CD4-positive, alpha-beta T cell (primary cell): ENCODE results near the gene ITGA2B. TPM values are rescaled to one million over a fixed set of nuclear protein-coding genes. Genes with fewer than 3 reads are reported as not detected.
A peak's percentile ranks its signal among the peaks of the same experiment; 100 is the strongest.

Experiments
- ATAC-seq: fragments of 200-7000 bp; cut with Tn5 transposase; one replicate; pipeline ENCODE4 v1.10.0; 2022; ENCODE audit warnings: mild to moderate bottlenecking; ENCODE audit not compliant: poor library complexity
- CTCF ChIA-PET: fragments of 350-600 bp; sonication (Branson Sonifier 250); formaldehyde crosslinking; loops from one replicate; lab custom pipeline; 2021; ENCODE audit warnings: antibody characterized with exemption, inconsistent platforms; lab: Charles Lee
- POLR2A ChIA-PET: fragments of 350-600 bp; sonication (Branson Sonifier 250); formaldehyde crosslinking; loops from one replicate; lab custom pipeline; 2021; ENCODE audit warnings: antibody characterized with exemption, inconsistent platforms; lab: Charles Lee
- DNase-seq, 14 experiments: peaks; one replicate each; pipeline ENCODE4 v3.0.0-alpha.2; 2013 to 2020; ENCODE audit warnings: mixed read lengths in 2 of 14
- H3K27ac ChIP-seq, 2 donors: one replicate each; pipeline versions ENCODE4 v1.5.1 to v1.7.0; 2013; ENCODE audit warnings: low read length in 2 of 2, low read depth in 1 of 2, mild to moderate bottlenecking in 1 of 2
- H3K27me3 ChIP-seq, 2 experiments: 1 replicate in 1 of 2; 2 replicates in 1 of 2; pipeline versions ENCODE4 v1.6.1 to v1.7.0; 2013; ENCODE audit warnings: low read length in 2 of 2, control low read depth in 1 of 2, mild to moderate bottlenecking in 1 of 2, moderate library complexity in 1 of 2; ENCODE audit not compliant: insufficient read depth in 2 of 2, control insufficient read depth in 1 of 2
- H3K36me3 ChIP-seq: one replicate; pipeline ENCODE4 v1.6.1; 2013; ENCODE audit warnings: low read length, control low read depth; ENCODE audit not compliant: insufficient read depth
- H3K4me1 ChIP-seq: one replicate; pipeline ENCODE4 v1.6.1; 2013; ENCODE audit warnings: low read length, control low read depth; ENCODE audit not compliant: insufficient read depth
- H3K4me3 ChIP-seq: one replicate; pipeline ENCODE4 v1.5.1; 2013; ENCODE audit warnings: mild to moderate bottlenecking, low read length, moderate library complexity
- H3K9me3 ChIP-seq, 2 experiments: 1 replicate in 1 of 2; 2 replicates in 1 of 2; pipeline versions ENCODE4 v1.6.1 to v1.7.0; 2013; ENCODE audit warnings: low read length in 2 of 2, mild to moderate bottlenecking in 2 of 2, control low read depth in 1 of 2, moderate library complexity in 1 of 2; ENCODE audit not compliant: control insufficient read depth in 1 of 2, insufficient read depth in 1 of 2
- H3K27ac Mint-ChIP-seq: one replicate; pipeline ENCODE4 v1.8.0; 2020; ENCODE audit warnings: mixed read lengths
- H3K27me3 Mint-ChIP-seq: one replicate; pipeline ENCODE4 v1.8.0; 2021; ENCODE audit warnings: mixed read lengths
- H3K36me3 Mint-ChIP-seq: one replicate; pipeline ENCODE4 v1.8.0; 2021; ENCODE audit warnings: low read depth, mixed read lengths
- H3K4me1 Mint-ChIP-seq: one replicate; pipeline ENCODE4 v1.8.0; 2021; ENCODE audit warnings: low read depth, mixed read lengths
- H3K4me3 Mint-ChIP-seq: one replicate; pipeline ENCODE4 v1.8.0; 2020; ENCODE audit warnings: mild to moderate bottlenecking, mixed read lengths
- H3K9me3 Mint-ChIP-seq: one replicate; pipeline ENCODE4 v1.8.0; 2020; ENCODE audit warnings: mixed read lengths
- CTCF ChIP-seq: fragments of 200-600 bp; IDR thresholded peaks from one replicate; pipeline ENCODE4 v1.8.0; 2022; ENCODE audit warnings: antibody characterized with exemption, mild to moderate bottlenecking
- intact Hi-C, 2 experiments: fragments of 100-400 bp; cut with DNase I in 1 of 2; cut with micrococcal nuclease in 1 of 2; formaldehyde crosslinking; loops; one replicate each; pipeline versions ENCODE4 v1.15.1 to v1.9.0; 2023 to 2025; cut with DNase I, micrococcal nuclease
- total RNA-seq, 174 experiments: library from RNA in 2 of 174; stranded (reverse) in 2 of 174; gene quantifications; one replicate each; pipeline ENCODE4 v1.2.3 and lab custom pipeline; 2021 to 2026

ITGA2B gene
- total RNA-seq, 2 experiments from 2014 or later, result 0.85 to 0.87 TPM

GRCh38 chr17:44351961-44352827 lies 37.3 kb downstream of the ITGA2B start:
- Mint-ChIP-seq H3K9me3 (no peaks in the 10 kb centered on the region), H3K4me1 (peaks cover 10% of the 10 kb centered on the region), H3K36me3 (no peaks in the 10 kb centered on the region), H3K27ac (no peak overlapping the region), H3K27me3 (peaks cover 4% of the 10 kb centered on the region), H3K4me3 (peak overlapping the region; percentile 59)
- Histone ChIP-seq H3K27ac (no peak overlapping the region), H3K36me3 (peaks cover 11% of the 10 kb centered on the region), H3K4me1 (peaks cover 18% of the 10 kb centered on the region), H3K27me3 (no peaks in the 10 kb centered on the region), H3K9me3 (no peaks in the 10 kb centered on the region), H3K4me3 (no peak overlapping the region)
- POLR2A ChIA-PET, result interaction anchor here (1.0 to 4.6 kb wide), 3 partner anchors 25 to 133 kb away, joined by 3 to 38 read pairs (median 4); partner anchors contain the start of gene UBTF
- no peak for TF ChIP-seq CTCF
- intact Hi-C loops, result no loop called here
- CTCF ChIA-PET, result interaction anchor here (1.1 to 1.3 kb wide), 2 partner anchors 11 to 142 kb away, joined by 3 read pairs; partner anchors contain the start of gene FAM171A2
- peak in 1 of 14 experiments; percentile 25 for DNase-seq
- no peak for ATAC-seq

- no peak overlapping the region for H3K27ac Mint-ChIP-seq
- ChIA-PET POLR2A (interaction anchor here (1.7 kb wide), 1 partner anchor 24 kb away, joined by 6 read pairs; no protein-coding TSS in a partner anchor), CTCF (interaction anchor here (1.1 to 1.3 kb wide), 2 partner anchors 10 to 142 kb away, joined by 3 read pairs; no protein-coding TSS in a partner anchor)
- DNase-seq (peak in 1 of 14 experiments; percentile 23), ATAC-seq (no peak)
- no peak for TF ChIP-seq CTCF
- Histone ChIP-seq H3K9me3 (no peaks in the 10 kb centered on the region), H3K4me3 (no peak overlapping the region), H3K27me3 (no peaks in the 10 kb centered on the region), H3K36me3 (peaks cover 11% of the 10 kb centered on the region), H3K4me1 (peaks cover 19% of the 10 kb centered on the region), H3K27ac (no peak overlapping the region)
- H3K9me3 Mint-ChIP-seq, result no peaks in the 10 kb centered on the region
- intact Hi-C loops, result no loop called here
- no peaks in the 10 kb centered on the region for H3K36me3 Mint-ChIP-seq
- peaks cover 10% of the 10 kb centered on the region for H3K4me1 Mint-ChIP-seq
- peaks cover 4% of the 10 kb centered on the region for H3K27me3 Mint-ChIP-seq
- no peak overlapping the region for H3K4me3 Mint-ChIP-seq
These were observed 38.0 kb downstream of the ITGA2B start for GRCh38 chr17:44351464-44351863.

DNA sequence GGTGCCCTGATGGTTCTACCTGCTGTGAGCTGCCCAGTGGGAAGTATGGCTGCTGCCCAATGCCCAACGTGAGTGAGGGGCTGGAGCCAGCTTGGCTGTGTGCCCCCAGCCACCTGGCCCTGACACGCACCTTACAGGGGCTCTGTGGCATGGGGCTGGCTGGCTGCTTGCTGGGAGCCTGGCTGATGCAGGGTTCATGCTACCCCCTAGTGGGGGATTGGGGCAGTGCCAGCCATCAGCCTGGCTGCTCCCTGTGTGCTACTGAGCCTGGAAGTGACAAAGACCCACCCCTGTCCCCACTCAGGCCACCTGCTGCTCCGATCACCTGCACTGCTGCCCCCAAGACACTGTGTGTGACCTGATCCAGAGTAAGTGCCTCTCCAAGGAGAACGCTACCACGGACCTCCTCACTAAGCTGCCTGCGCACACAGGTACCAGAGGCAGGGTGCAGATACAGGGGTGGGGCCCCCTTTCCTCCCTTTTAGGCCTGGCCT lies 38.7 kb downstream of the ITGA2B start:
- peaks cover 26% of the 10 kb centered on the region for H3K4me1 ChIP-seq
- H3K27ac ChIP-seq, result no peak overlapping the region
- peaks cover 11% of the 10 kb centered on the region for H3K36me3 ChIP-seq
- ChIA-PET CTCF (interaction anchor here (0.9 to 1.5 kb wide), 4 partner anchors 11 to 147 kb away, joined by 3 to 4 read pairs (median 3); partner anchors contain the start of gene FAM171A2), POLR2A (interaction anchor here (1.0 to 1.7 kb wide), 2 partner anchors 24 to 134 kb away, joined by 3 to 6 read pairs; no protein-coding TSS in a partner anchor)
- Mint-ChIP-seq H3K27ac (no peak overlapping the region), H3K27me3 (peaks cover 4% of the 10 kb centered on the region), H3K4me1 (peaks cover 17% of the 10 kb centered on the region), H3K9me3 (no peaks in the 10 kb centered on the region), H3K36me3 (peaks cover under 1% of the 10 kb centered on the region), H3K4me3 (peak overlapping the region; percentile 52)
- no peaks in the 10 kb centered on the region for H3K27me3 ChIP-seq
- ATAC-seq, result peak; percentile 79
- no peak overlapping the region for H3K4me3 ChIP-seq
- intact Hi-C loops, result loop anchor here in 1 of 2 experiments (1.0 kb wide), 1 partner anchor 140 kb away; no protein-coding TSS in a partner anchor
- peak; percentile 53 to 84 (median 68) for DNase-seq
- no peaks in the 10 kb centered on the region for H3K9me3 ChIP-seq
- TF ChIP-seq CTCF, result peak; percentile 83
